GM12864 (cell line): ENCODE measurements around the gene OR14J1.
"Not testable (repeated sequence)": the region's sequence is repeated elsewhere in the genome, so short reads cannot be mapped to it uniquely, and the experiment has no call there.

Experiments used
- DNase-seq: peaks from one replicate; pipeline ENCODE4 v3.0.0-alpha.2; 2011; ENCODE audit warnings: low read depth
- H3K4me3 ChIP-seq: 2 replicates; pipeline ENCODE4 v1.5.1; 2011; ENCODE audit warnings: mild to moderate bottlenecking, low read depth, low read length, control low read depth
- CTCF ChIP-seq: IDR thresholded peaks from 2 replicates; pipeline ENCODE4 v1.5.1; 2011; ENCODE audit warnings: low read depth, mild to moderate bottlenecking, moderate library complexity, low read length, control low read depth, inconsistent platforms; ENCODE audit errors: missing control alignments

The OR14J1 gene

GRCh38 chr6:29295623-29296022, 5.9 kb upstream of the OR14J1 start:
- no peak for TF ChIP-seq CTCF
- DNase-seq, result no peak
- no peak overlapping the region for H3K4me3 ChIP-seq

- no peak for DNase-seq
- TF ChIP-seq CTCF, result no peak
- no peak overlapping the region for H3K4me3 ChIP-seq
Measured at GRCh38 chr6:29319931-29320330, 18.4 kb downstream of the OR14J1 start.

- DNase-seq, H3K4me3 ChIP-seq: not testable (repeated sequence)
Measured at GRCh38 chr6:29323332-29323731, 21.8 kb downstream of the OR14J1 start.

- no peak overlapping the region for H3K4me3 ChIP-seq
- no peak for DNase-seq
- no peak for TF ChIP-seq CTCF
Measured at GRCh38 chr6:29325777-29326176, 24.3 kb downstream of the OR14J1 start.

GRCh38 chr6:29332676-29333075, 31.2 kb downstream of the OR14J1 start:
- TF ChIP-seq CTCF, result no peak
- DNase-seq, result no peak
- H3K4me3 ChIP-seq, result no peak overlapping the region

- no peak for TF ChIP-seq CTCF
- no peak overlapping the region for H3K4me3 ChIP-seq
- no peak for DNase-seq
Measured at GRCh38 chr6:29336269-29336668, 34.8 kb downstream of the OR14J1 start.

GRCh38 chr6:29345380-29345779, 43.9 kb downstream of the OR14J1 start:
- DNase-seq, result no peak
- no peak overlapping the region for H3K4me3 ChIP-seq
- no peak for TF ChIP-seq CTCF

GRCh38 chr6:29349348-29349747, 47.8 kb downstream of the OR14J1 start:
- not testable (repeated sequence) for H3K4me3 ChIP-seq, DNase-seq
